ENCODE results near the gene ARNT2. TPM values are rescaled to one million over a fixed set of nuclear protein-coding genes. Genes with fewer than 3 reads are reported as not detected.

ARNT2 gene
- total RNA-seq, 2 experiments from 2014 or later: not detected

- Histone ChIP-seq H3K4me1 (ENCODE audit: insufficient read depth, low read length, poor library complexity, severe bottlenecking) (no peaks in the 10 kb centered on the region), H3K9me2 (ENCODE audit: insufficient read depth, low read length) (no peaks in the 10 kb centered on the region), H3K27ac (ENCODE audit: low read depth, low read length, poor library complexity, severe bottlenecking) (no peak overlapping the region), H3K36me3 (ENCODE audit: insufficient read depth, low read length) (no peaks in the 10 kb centered on the region), H3K4me3 (ENCODE audit: low read depth, low read length, poor library complexity, severe bottlenecking) (no peak overlapping the region), H3K9me3 (ENCODE audit: low read length) (no peaks in the 10 kb centered on the region), H3K79me2 (ENCODE audit: insufficient read depth, low read depth, low read length) (no peaks in the 10 kb centered on the region), H3K4me2 (ENCODE audit: low read length) (no peak overlapping the region), H2AFZ (ENCODE audit: low read length) (no peak overlapping the region), H4K20me1 (ENCODE audit: insufficient read depth, low read length) (no peaks in the 10 kb centered on the region)
- no TSS peak for BruUV-seq (replicated peaks)
- no peak for DNase-seq (ENCODE audit: low spot score)
- POLR2A ChIA-PET: no interaction called here
- CTCF ChIA-PET (ENCODE audit: unreplicated experiment): no interaction called here
- TF ChIP-seq EZH2phosphoT487 (IDR thresholded peaks at IDR 0.05; ENCODE audit: borderline replicate concordance, low read depth, low read length) (no peak), CTCF (conservative IDR thresholded peaks at IDR 0.05; ENCODE audit: low read length) (no peak)
- intact Hi-C loops (cut with micrococcal nuclease; ENCODE audit: unreplicated experiment): no loop called here
Measured at GRCh38 chr15:80414546-80415357, 10.6 kb downstream of the ARNT2 start.

- H3K36me3 ChIP-seq (ENCODE audit: insufficient read depth, low read length): no peaks in the 10 kb centered on the region
- no peaks in the 10 kb centered on the region for H3K4me1 ChIP-seq (ENCODE audit: insufficient read depth, low read length, poor library complexity, severe bottlenecking)
- DNase-seq (ENCODE audit: low spot score): no peak
- H3K9me2 ChIP-seq (ENCODE audit: insufficient read depth, low read length): no peaks in the 10 kb centered on the region
- ChIA-PET CTCF (ENCODE audit: unreplicated experiment) (no interaction called here), POLR2A (no interaction called here)
- no peaks in the 10 kb centered on the region for H3K79me2 ChIP-seq (ENCODE audit: insufficient read depth, low read depth, low read length)
- no peak overlapping the region for H3K4me2 ChIP-seq (ENCODE audit: low read length)
- no peak overlapping the region for H2AFZ ChIP-seq (ENCODE audit: low read length)
- H3K4me3 ChIP-seq (ENCODE audit: low read depth, low read length, poor library complexity, severe bottlenecking): no peak overlapping the region
- intact Hi-C loops (cut with micrococcal nuclease; ENCODE audit: unreplicated experiment): no loop called here
- no peak overlapping the region for H3K27ac ChIP-seq (ENCODE audit: low read depth, low read length, poor library complexity, severe bottlenecking)
- no peaks in the 10 kb centered on the region for H3K9me3 ChIP-seq (ENCODE audit: low read length)
- H4K20me1 ChIP-seq (ENCODE audit: insufficient read depth, low read length): no peaks in the 10 kb centered on the region
- BruUV-seq (replicated peaks): no TSS peak
- TF ChIP-seq CTCF (conservative IDR thresholded peaks at IDR 0.05; ENCODE audit: low read length) (no peak), EZH2phosphoT487 (IDR thresholded peaks at IDR 0.05; ENCODE audit: borderline replicate concordance, low read depth, low read length) (no peak)
Measured at GRCh38 chr15:80415358-80415670, 11.1 kb downstream of the ARNT2 start.

- H3K36me3 ChIP-seq (ENCODE audit: insufficient read depth, low read length): no peaks in the 10 kb centered on the region
- intact Hi-C loops (cut with micrococcal nuclease; ENCODE audit: unreplicated experiment): no loop called here
- H3K4me3 ChIP-seq (ENCODE audit: low read depth, low read length, poor library complexity, severe bottlenecking): no peak overlapping the region
- DNase-seq (ENCODE audit: low spot score): no peak
- ChIA-PET POLR2A (interaction anchor here (0.6 kb wide), 1 partner anchor 18 kb away, joined by 3 read pairs; no protein-coding TSS in a partner anchor), CTCF (ENCODE audit: unreplicated experiment) (no interaction called here)
- H3K27ac ChIP-seq (ENCODE audit: low read depth, low read length, poor library complexity, severe bottlenecking): no peak overlapping the region
- no peak overlapping the region for H2AFZ ChIP-seq (ENCODE audit: low read length)
- TF ChIP-seq EZH2phosphoT487 (IDR thresholded peaks at IDR 0.05; ENCODE audit: borderline replicate concordance, low read depth, low read length): no peak
- no peaks in the 10 kb centered on the region for H3K9me2 ChIP-seq (ENCODE audit: insufficient read depth, low read length)
- no TSS peak for BruUV-seq (replicated peaks)
- no peaks in the 10 kb centered on the region for H3K4me1 ChIP-seq (ENCODE audit: insufficient read depth, low read length, poor library complexity, severe bottlenecking)
- H3K79me2 ChIP-seq (ENCODE audit: insufficient read depth, low read depth, low read length): no peaks in the 10 kb centered on the region
- no peaks in the 10 kb centered on the region for H3K9me3 ChIP-seq (ENCODE audit: low read length)
- no peak overlapping the region for H3K4me2 ChIP-seq (ENCODE audit: low read length)
- no peaks in the 10 kb centered on the region for H4K20me1 ChIP-seq (ENCODE audit: insufficient read depth, low read length)
Measured at GRCh38 chr15:80416702-80417101, 12.5 kb downstream of the ARNT2 start.

All from OCI-LY7 (cell line).